Panc1 (cell line): Measurements from ENCODE around the gene EXOC5.

ENCODE experiments used
- CTCF ChIP-seq: fragments of 450-650 bp; IDR thresholded peaks from 2 replicates; pipeline ENCODE4 v1.5.1; 2017; ENCODE audit warnings: mild to moderate bottlenecking
- POLR2AphosphoS5 ChIP-seq: IDR thresholded peaks from 2 replicates; pipeline ENCODE4 v1.6.1; 2012; ENCODE audit warnings: mild to moderate bottlenecking, low read depth, low read length, moderate library complexity
- SIN3A ChIP-seq: IDR thresholded peaks from 2 replicates; pipeline ENCODE4 v1.6.1; 2012; ENCODE audit warnings: low read depth, mild to moderate bottlenecking, low read length, moderate library complexity, borderline replicate concordance; ENCODE audit not compliant: insufficient read depth
- TCF7L2 ChIP-seq: IDR thresholded peaks from 2 replicates; pipeline ENCODE4 v1.6.1; 2011; ENCODE audit warnings: mild to moderate bottlenecking, low read depth, low read length, inconsistent platforms

GRCh38 chr14:57254884-57255283 is 13.8 kb downstream of the EXOC5 start:
- no peak for TF ChIP-seq CTCF
- TF ChIP-seq TCF7L2: no peak
- TF ChIP-seq POLR2AphosphoS5: no peak
- no peak for TF ChIP-seq SIN3A
